GM18868 (cell line): Measurements from ENCODE around the gene PSPH.
"Not testable (repeated sequence)": the region's sequence is repeated elsewhere in the genome, so short reads cannot be mapped to it uniquely, and the experiment has no call there.

Experiments used
- ATAC-seq: cut with Tn5 transposase; IDR thresholded peaks from one replicate; pipeline ENCODE4 v1.9.1; 2021; ENCODE audit warnings: mild to moderate bottlenecking, moderate library complexity; ENCODE audit not compliant: unreplicated experiment

Gene PSPH

DNA sequence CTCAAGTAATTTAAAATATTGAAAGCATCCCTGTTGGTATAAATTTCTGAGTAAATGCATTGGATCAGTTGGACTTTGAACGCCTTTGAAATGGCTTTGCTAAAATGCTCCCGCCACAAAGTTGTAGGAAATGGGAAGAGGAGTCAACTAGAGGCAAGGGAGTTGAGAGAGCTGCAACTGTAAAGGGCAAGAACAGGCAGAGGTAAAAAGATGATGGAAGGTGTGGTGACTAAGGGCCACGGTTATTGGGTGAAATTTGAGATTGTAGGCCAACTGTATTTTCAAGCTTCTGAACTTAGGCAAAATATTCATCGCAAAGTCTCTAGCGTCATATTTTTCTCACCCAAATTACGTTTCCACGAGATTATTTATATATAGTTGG is 12.2 kb upstream of the PSPH start:
- ATAC-seq, result no peak

DNA sequence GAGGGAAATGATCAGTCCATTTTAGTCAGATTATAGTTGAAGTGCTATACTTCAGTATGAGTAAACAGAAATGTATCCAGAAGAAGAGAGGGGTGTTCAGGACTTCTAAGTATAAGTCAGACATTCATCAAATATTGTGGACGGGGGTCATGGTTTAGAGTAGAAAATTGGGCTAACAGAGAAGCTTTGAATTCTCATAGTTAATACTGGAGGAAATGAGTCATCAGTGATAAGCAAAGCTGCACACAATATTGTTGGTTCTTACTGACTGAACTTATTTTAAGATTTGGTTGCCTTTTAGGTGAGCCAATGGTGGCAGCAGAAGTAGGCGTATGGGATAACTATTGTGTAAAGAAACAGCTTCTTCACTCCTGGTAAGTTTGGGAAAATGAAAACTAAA is 11.1 kb upstream of the PSPH start:
- no peak for ATAC-seq

DNA sequence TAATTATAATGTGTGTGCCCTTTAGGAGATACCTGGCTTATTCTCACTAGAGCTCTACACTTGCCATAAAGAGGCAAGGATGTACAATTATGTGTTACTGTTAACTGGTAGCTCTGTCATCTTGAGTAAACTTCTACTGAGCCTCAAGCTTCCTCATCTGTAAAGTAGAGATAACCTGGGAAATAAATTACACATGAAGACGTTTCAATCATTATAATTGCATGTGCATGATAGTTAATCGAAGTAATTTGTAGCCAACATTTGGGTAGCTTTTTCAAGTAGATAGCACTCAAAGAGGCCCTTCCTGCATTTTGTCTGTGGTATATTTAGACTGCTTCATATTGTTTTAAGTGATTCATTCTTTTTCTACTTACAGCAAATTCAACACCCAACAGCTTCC is 2.7 kb upstream of the PSPH start:
- no peak for ATAC-seq

DNA sequence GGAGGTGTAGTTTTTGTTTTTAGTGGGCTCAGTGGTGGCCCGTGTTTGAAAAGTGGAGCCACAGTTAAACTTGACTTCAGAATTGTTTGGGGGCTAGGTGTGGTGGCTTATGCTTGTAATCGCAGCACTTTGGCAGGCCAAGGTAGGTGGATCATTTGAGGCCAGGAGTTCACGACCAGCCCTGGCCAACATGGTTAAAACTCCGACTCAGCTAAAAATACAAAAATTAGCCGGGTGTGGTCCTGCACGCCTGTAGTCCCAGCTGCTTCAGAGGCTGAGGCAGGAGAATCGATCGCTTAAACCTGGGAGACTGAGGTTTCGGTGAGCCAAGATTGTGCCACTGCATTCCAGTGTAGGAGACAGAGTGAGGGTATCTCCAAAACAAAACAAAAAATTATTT is 2.1 kb upstream of the PSPH start:
- ATAC-seq, result no peak

DNA sequence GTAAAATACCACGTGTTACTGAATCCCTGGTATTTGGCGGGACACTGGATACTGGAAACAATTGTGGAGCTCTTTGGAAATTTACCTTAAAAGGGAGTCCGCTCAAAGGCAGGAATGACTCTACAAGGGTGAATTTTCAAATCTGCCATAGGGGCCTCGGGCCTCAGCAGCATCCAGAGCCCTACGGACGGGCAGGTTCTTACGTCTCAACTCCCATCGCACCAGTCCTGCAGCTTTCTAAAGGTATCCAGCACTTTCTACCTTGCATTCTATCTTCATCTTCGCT is 248 bp downstream of the PSPH start:
- no peak for ATAC-seq

DNA sequence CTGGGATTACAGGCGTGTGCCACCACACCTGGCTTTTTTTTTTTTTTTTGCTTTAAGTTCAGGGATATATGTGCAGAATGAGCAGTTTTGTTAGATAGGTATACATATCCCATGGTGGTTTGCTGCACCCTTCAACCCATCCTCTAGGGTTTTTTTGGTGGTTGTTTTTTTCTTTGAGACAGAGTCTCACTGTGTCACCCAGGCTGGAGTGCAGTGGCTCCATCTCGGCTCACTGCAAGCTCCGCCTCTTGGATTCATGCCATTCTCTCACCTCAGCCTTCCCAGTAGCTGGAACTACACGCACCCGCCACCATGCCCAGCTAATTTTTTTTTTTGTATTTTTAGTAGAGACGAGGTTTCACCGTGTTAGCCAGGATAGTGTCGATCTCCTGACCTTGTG is 2.5 kb downstream of the PSPH start:
- ATAC-seq, result not testable (repeated sequence)

DNA sequence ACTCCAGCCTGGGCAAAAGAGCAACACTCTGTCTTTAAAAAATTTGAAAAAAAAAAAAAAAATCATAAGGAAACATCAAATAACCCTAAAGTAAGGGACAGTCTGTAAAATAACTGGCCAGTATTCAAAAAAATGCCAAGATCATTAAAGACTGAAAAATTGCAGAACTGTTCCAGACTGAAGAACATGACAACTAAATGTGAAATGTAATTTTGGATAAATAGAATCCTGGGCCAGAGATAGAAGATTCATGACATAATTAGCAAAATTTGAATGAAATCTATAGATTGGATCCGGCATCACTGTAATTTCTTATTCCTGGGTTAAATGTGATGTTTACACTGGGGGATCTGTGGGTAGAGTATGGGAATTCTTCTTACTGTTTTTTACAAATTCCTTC is 3.0 kb downstream of the PSPH start:
- ATAC-seq, result no peak

DNA sequence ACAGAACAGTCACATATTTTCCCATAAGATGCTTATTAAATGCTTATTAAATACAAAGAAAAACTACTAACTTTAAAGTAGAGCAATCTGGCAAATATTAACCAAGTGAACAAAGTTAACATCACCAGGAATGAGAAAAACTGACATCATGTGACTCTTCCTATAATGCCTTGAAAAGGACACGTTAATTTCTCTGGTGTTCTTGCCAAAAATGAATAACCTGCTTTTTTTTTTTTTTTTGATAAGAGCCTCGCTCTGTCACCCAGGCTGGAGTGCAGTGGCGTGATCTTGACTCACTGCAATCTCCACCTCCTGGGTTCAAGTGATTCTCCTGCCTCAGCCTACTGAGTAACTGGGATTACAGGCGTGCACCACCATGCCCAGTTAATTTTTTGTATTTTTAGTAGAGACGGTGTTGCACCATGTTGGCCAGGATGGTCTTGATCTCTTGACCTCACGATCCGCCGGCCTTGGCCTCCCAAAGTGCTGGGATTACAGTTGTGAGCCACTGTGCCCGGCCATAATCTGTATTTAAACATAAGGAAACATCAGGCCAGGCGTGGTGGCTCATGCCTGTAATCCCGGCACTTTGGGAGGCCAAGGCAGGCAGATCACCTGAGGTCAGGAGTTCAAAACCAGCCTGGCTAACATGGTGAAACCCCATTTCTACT is 3.7 kb downstream of the PSPH start:
- ATAC-seq, result not testable (repeated sequence)

DNA sequence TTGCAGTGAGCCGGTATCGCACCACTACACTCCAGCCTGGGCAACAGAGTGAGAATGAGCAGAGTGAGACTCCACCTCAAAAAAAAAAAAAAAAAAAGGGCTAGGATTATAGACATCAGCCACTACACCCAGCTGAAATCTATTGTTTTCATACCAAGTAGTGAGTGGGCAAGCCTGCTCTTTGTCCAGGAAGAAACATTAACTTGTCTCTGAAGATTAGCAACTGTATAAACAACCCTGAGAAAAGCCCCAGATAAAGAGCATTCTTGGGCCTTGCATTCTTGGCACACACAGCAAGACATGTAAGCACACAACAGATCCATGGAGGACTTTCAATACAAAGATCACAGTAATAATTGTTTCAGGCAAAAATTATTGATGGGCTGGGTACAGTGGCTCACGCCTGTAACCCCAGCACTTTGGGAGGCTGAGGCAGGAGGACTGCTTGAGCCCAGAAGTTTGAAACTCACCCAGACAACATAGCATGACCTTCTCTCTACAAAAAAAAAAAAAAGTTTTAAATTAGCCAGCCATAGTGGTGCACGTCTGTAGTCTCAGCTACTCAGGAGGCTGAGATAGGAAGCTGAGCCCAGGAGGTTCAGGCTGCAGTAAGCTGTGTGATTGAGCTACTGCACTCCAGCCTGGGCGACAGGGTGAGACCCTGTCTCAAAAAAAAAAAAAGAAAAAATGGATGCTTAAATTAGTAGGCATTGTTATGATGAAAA is 4.4 kb downstream of the PSPH start:
- ATAC-seq, result no peak

DNA sequence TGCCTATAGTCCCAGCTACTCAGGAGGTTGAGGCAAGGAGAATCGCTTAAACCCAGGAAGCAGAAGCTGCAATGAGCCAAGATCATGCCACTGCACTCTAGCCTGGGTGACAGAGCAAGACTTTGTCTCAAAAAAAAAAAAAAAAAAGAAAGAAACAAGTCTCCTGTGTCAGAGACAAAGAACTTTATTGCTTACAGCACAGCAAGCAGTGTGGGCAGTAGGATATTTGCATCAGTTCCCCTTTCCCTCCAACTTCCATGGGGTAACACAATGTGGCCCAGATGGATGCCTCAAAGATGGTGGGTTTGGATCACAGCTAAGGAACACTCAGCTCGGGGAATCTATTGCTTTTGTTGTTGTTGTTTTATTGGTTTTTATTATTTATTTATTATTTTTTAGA is 5.5 kb downstream of the PSPH start:
- ATAC-seq, result not testable (repeated sequence)

DNA sequence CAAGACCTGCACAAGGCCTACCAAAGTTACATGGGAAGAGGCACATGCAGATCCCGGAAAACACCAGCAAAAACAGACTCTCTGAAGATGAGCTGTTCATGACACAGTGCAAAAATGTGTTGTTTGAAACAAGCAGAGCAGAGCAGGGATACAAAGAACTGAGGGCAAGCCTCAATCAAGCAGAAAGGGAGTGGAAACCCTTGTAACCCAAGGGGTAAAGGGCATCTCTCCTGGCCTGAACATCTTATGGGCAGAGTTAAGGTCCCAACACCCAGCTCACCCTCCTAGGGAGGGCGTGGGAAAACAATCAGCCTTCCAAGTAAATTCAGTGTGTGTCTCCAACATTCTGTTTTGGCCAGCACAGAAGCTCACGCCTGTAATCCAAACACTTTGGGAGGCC is 10.5 kb downstream of the PSPH start:
- no peak for ATAC-seq

DNA sequence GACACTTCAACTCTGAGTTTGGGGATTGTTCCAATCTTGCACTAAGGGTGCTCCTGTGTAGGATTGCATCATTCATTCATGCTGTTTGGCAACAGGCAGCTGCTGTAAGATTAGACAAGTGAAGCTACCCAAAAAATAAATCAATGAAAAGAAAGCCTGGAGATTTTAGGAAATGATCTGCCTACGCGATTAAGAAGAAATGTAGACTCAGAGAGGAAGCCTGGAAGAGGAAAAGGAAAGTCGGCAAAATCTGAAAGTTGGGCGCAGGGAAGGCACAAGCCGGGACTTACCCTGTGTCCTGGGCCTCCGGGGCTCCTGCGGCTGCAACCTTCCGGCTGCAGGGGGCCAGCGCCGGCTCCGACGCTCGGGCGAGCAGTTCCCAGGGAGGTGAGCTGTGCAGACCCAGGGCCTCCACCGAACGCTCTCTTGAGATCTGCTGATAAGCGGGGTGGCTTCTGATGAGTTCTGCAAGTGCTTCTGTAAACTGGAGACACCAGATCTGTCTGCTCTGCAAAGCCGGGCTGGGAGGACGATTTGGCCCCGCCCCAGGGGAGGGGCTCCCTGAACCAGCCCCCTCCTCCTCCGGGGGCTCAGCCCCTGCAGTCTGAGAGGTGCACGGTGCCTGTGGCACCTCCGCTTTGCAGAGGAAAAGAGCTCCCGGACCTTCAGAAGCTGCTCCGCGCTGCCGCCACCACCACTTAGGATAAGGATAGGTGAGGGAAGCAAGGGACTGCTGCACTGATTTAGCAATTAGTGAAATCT is 17.4 kb downstream of the PSPH start:
- peak; percentile 98 for ATAC-seq

DNA sequence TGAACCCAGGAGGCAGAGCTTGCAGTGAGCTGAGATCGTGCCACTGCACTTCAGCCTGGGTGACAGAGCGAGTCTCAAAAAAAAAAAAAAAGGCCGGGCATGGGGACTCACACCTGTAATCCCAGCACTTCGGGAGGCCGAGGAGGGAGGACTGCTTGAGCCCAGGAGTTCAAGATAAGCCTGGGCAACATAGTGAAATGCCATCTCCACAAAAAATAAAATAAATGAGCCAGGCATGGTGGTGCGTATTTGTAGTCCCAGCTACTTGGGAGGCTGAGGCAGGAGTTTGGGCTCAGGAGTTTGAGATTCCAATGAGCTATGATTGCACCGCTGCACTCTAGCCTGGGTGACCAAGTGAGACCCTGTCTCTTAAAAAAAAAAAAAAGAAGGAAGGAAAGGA is 18.7 kb downstream of the PSPH start:
- ATAC-seq, result not testable (repeated sequence)

DNA sequence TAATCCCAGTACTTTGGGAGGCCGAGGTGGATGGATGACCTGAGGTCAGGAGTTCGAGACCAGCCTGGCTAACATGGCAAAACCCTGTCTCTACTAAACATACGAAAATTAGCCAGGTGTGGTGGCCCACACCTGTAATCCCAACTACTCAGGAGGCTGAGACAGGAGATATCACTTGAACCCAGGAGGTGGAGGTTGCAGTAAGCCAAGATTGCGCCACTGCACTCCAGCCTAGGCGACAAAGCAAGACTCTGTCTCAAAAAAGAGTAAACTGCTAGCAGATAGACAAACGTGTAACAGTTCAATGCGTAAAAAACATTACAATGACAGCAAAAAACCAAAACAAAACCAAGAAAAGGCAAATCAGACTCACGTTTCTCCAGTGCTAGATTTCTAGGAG is 19.7 kb downstream of the PSPH start:
- ATAC-seq, result not testable (repeated sequence)

DNA sequence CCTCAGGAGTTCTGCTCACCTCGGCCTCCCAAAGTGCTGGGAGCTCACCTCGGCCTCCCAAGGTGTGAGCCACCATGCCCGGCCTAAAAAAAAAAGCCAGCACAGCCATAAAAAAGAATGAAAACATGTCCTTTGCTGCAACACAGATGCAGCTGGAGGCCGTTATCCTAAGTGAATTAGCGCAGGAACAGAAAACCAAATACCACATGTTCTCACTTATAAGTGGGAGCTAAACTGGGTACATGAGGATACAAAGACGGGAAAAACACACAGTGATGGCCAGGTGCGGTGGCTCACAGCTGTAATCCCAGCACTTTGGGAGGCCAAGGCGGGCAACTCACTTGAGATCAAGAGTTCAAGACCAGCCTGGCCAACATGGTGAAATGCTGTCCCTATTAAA is 20.9 kb downstream of the PSPH start:
- ATAC-seq, result no peak

DNA sequence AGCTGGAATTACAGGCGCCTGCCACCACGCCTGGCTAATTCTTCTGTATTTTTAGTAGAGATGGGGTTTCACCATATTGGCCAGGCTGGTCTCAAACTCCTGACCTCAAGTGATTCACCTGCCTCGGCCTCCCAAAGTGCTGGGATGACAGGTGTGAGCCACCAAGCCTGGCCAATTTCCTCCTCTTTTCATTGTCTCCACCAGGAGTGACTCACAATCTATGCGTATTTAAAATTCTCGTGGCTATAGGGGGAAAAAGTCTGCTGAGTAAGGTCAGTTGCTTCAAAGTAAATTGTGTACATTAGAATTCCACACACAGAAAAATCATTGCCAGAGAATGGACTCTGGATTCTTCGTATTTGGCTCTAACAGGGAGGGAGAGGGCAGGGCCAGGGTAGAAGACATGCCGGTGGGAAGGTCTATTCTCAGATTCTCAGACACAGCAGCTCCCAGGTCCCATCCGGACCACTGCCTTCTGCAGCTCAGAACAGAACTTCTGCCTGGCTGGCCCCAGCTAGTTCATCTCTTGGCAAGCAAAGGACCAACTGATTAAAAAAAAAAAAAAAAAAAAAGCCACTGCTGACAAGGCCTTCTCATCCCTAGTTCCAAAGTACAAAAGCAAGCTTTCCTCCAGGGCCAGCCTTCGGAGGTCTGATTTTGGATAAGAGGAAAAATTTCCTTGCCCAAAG is 22.2 kb downstream of the PSPH start:
- ATAC-seq, result no peak

DNA sequence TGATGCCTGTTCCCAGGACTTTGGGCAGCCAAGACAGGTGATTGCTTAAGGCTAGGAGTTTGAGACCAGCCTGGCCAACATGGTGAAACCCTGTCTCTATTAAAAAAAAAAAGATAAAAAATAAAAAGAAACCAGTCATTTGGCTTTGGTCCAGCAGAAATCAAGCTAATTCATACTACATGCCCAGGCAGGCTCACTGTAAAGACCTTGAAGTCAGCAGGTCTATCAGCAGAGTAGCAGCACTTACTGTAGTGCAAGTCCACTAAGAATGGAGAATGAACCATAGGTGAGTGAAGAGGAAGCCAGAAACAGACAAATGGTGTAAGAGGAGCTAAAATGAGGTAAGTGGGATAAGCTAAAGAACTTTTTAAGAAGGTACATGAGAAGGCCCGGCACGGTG is 24.7 kb downstream of the PSPH start:
- no peak for ATAC-seq

DNA sequence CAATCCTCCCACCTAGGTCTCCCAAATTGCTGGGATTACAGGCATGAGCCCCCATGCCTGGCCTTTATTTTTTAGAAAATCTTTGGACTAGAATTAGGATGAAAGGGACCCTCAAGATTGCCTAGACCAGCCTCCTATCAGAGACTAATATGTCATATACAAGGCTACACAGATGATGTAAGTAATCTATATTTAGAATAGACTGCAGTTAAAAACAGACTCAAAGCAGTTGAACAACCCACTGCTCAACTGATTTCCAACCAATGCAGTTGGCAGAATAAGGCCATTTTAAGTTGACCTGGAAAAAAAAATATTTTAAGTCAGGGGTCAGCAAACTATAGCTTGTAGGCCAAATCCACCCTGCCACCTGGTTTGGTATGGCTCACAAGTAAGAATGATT is 27.7 kb downstream of the PSPH start:
- ATAC-seq, result no peak

DNA sequence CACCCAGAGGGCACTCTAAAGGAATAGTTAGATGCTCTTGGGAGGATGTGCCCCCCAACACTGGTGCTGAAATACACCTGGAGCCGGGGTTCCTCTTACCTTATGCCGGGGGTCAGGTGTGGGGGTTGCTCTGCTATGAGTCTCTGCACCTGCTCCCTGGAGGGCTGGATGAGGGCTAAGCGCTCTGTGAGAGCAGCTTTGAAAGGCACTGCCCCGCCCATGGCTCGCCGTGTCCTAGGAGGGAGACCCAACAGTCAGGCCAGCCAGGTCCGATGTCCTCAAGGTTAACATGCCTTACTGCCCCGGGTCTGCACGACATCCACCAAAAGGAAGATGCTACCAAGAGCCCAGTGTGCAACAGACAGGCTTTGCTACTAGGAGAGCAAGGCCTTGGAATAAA is 31.7 kb downstream of the PSPH start:
- ATAC-seq, result no peak

DNA sequence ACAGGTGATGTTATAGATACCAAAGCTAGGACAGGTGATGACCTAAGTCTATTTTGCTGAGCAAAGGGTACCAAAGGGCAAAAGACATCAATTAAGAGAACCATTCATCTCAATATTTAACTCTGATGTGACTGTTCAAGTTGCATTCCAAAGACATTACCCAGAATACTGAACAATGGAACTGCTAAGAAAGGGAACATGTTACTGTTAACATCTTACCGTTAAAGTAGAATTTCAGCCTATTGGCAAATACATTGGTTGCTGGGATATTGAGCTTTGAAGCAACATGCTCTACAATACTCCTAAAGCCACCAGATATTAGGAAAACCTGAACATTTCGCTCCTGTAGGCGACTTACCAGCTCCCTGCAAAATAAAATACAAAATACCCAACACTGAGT is 34.2 kb downstream of the PSPH start:
- not testable (repeated sequence) for ATAC-seq

DNA sequence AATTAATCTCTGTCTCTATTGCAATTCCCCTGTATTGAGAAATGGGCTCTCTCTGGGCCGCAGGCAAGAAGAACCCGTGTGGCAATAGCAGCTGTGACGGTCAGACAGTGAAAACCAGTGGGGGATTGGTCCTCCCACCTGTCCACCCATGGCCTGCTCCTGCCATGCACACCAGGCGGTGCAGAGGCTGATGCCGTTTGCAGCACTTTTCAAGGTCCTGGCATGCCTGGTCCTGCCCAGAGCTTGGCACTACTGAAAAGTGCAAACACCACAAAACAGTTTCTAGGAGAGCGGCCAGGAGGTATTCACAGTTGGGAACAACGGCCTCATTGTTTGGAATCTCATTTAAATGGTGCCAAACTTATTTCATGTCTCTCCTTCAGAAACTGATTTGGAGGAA is 41.5 kb downstream of the PSPH start:
- no peak for ATAC-seq

DNA sequence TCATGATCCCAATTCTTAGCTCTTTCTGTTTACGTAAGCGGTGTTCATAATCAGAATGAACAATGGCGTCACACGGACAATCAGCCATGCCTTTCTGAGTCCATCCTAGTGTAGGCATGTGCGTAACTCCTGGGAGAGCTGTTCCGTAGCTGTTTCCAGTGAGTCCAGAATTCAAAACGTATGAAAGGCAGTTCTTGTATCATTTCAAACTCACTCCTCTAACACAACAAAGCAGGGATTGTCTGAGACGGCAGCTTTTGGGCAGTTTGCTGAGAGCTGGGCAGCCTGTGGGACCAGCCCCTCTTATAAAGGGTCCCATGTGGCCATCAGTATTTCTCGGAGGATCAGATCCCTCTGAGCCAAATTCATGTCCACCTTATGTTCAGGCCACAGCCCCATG is 43.4 kb downstream of the PSPH start:
- ATAC-seq, result no peak
